GM21529 (cell line): Measurements from ENCODE around the gene CASQ2.

ENCODE experiments used
- ATAC-seq: cut with Tn5 transposase; IDR thresholded peaks from one replicate; pipeline ENCODE4 v1.9.1; 2021; ENCODE audit not compliant: unreplicated experiment

Gene CASQ2

DNA sequence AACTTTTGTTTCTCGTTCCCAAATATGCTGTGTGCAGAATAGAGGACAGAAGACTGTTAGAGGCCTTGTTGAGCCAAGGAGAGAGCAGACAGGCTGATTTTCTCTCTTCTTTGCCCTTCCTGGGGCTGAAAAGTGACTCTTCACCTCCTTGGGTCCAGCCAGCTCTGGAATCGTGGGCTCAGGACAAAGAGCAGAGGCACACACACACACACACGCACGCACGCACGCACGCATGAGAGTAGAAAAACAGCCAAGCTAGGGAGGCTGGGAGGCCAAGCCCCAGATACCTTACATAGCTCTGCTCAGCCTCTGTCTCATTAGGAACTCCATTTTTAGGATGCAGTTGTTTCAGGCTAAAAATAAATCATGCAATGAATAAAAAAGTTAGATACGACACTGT lies at the start of gene CASQ2:
Gene CASQ2 (minus strand): TSS at position 166 of the 400 bp plus-strand sequence. CDS start 173 bp downstream, outside the sequence.
- no peak for ATAC-seq

DNA sequence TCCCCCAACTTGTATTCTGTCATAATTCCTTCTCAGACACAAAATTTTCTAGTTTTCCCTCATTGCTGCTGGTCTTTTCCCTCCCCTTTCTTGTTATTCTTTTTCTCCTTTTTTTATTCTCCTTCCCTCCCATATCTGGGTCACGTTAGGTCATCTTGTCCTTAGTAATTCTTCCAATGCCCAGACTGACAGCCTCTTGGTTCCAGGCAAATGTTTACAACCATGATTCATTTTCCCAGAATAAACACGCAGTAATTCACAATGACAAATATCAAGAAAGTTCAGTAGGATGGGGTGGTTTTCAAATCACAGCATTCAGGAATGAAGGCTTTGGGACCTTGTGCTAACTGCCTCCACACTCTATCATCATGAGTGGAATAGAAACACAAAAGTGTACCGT lies 47.2 kb upstream of the CASQ2 start:
- ATAC-seq, result no peak

DNA sequence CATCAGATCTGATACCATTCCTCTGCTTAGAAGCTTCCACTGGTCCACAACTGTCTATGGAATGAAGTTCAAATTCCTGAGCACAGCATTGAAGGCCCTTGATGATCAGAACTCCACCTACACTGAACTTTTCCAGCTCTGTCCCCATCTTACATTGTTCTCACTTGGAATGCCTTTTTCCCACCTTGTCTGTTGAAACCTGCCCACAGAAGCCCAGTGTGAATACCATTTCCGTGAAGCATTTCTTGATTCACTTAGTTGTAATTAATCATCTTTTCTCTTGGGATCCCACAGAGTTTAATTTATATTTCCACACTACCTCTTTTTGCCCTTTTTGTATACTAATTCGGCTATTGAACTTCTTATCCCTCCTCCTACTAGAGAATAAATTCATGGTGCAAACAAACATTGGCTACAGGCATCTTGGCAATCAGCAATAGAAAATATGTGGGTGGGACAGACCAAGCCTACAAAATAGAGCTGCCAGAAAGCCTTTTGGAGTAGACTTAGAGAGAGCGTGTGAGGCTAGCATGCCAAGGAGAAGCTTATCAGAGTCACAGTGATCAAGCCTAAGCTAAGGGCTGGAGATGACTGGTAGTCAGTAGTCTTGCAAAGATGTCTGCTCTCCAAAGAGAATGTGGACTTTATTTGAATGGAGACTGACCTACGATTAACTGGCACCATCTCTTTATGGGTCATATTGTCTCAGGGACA lies 46.3 kb upstream of the CASQ2 start:
- ATAC-seq, result no peak

DNA sequence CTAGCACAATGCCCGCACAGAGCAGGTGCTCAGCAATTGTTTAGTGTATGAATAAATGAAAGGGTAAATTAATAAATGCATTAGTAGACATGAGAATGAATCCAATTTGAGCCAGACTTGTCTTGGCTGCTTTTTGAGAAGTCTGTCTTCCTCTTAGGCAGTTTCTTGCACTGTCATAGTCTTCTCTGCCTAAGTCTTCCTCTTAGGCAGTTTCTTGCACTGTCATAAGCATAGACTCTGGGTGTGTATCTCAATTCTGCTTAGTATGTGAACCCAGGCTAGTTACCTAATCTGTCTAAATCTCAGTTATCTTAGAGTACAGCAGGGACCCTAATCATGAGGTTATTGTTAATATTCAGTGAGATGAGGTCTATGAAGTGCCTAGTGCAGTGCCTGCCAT lies 45.2 kb upstream of the CASQ2 start:
- ATAC-seq, result no peak

DNA sequence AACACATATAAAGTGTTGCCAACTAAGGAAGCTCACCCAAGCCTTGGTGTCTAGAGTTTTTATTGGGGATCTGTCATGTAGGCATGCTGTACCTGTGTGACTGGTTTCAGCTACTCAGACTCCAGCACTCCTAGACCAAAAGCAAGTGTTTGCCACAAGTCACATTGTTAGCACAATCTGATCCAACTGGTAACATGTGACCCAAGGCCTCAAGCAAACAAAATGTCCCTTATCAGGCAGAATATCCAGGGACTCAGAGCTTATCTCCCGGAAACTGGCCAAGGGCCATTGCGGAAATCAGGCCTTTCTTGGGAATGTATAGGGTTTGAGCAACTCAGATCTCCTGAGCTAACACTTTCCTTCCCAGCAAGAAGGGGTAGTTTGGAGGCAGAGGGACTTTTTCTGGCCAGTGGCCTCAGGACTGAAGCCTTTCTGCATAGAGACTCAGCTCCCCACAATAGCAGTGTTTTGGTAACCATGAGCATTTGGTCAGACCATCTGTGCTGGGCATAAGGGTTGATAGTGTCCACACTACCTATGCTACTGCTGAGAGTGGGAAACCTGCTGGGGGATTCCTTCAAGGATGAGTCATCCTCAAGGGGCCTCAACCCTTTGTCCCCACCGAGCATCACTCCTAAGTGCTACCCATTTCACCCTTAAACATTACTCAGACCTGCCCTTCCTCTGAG lies 42.8 kb upstream of the CASQ2 start:
- no peak for ATAC-seq

DNA sequence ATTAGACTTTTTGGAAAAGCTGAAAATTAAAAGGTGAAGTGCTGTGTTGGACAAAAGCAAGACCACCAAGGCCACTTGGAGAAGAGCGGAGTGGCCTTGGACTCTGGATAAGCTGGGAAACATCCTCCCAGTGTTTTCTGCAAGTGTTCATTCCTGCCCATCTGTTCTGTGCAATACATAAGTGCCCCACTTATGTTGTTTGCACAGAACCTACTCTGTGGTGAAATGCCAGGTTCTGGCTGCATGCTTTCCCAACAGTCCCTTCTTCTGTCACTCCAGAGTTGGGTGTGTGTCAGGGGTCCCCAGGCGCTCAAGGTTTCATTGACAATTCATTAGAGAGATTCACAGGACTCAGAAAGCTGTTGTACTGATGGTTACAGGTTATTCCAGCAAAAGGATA lies 42.1 kb upstream of the CASQ2 start:
- no peak for ATAC-seq

DNA sequence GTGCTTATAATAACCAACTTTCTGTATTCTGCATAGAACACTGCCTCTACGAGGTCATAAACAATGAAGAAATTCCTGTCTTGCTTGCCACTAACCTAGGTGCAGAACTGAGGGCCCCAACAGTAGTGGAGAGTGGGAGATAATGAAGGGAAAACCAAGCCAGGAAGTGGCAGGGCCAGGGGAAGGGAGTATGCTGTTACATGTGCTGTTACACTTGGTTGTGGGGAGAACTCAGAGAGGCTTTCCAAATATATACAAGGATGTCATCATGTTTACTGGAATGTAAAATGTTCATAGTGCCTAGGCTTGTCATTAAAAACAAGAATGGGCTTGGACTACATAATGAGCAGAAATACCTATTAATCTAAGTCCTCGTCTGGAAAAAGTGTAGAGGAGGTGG lies 41.3 kb upstream of the CASQ2 start:
- no peak for ATAC-seq

DNA sequence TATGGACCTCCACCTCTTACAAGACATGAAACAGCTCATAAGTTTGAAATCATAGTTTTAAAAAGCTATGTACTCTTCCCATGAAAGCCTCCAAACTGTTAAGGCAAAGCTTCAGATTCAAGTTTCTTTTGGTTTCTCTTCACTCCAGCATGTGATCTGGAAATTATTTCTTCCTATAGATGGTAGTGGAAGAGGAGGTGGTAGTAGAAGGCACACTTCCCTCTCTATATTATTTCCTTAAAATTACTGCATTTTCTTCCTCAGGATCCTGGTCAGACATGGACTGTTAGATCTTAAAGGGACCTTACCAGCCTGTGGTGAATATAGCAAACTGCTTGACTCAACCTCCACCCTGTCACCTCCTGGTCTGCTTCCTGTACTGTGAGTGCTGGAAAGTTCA lies 40.6 kb upstream of the CASQ2 start:
- ATAC-seq, result no peak

DNA sequence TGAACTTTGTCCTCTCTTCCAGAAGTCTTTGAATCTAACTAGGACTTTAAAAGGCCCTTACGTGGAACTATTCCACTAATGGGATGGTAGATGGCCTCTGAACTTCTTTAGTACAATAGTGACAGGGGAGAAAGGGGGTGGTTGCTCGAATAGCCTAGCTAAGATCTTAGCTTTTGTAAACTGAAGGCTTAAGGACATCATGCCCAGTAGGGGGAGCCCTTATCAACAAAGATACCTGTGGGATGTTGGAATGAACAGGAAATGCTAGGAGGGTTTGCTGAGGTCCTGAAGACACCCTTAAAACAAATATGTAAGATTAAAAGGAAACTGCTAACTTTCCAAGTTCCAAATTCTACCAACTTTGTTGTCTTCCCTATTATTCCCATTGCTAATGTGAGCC lies 39.2 kb upstream of the CASQ2 start:
- no peak for ATAC-seq

DNA sequence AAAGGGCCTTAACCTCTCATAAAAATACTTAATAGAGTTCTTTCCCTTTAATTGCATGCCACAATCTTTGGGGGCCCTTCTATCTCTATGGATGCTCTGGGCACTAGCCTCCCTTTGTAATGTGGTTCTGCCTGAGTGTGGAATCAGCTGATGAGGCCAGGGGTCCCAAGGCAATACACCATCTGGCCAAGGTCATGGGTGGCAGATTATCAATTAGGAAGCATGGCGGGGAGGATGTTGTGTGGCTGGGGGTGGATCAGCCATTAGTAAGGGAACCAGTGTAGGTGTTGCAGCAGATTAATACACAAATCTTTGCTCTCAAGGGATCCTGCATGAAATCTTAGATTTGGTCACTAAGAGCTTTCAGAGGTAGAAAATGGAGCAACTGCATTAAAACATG lies 37.1 kb upstream of the CASQ2 start:
- no peak for ATAC-seq

DNA sequence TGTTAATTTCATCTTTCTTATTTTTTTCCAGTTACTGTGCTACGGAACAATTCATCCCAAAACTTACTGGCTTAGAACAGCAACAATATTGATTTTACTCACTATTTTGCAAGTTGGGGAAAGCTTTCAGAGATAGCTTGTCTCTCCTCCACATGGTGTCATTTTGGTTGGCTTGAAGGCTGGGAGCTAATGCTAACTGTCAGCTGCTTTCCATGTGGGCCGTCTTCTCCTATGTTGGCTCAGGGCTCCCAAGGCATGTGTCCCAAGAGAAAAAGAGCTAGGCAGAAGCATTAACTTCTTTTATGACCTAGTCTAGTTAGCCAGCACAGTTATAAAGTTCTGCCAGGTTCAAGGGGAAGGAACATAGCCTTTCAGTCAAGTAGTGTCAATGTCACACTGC lies 33.9 kb upstream of the CASQ2 start:
- no peak for ATAC-seq

DNA sequence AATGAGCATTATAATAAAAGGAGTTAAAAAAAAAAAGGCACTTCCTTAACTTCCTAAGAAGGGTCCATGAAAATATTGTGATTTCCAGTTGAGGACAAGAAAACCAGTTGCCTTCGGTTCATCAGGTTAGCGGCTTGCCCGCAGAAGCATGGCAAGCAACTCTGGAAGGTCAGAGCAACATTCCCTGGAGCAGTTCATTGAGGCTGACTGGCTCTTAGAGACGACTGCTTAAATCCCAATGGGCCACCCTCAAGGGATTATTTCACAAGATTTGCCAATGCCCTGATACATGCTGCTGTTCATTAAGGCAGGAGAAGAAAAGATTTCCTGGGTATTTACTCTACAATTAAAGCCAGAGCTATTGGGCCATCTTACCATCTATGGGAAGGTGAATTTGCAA lies 29.0 kb upstream of the CASQ2 start:
- ATAC-seq, result no peak

DNA sequence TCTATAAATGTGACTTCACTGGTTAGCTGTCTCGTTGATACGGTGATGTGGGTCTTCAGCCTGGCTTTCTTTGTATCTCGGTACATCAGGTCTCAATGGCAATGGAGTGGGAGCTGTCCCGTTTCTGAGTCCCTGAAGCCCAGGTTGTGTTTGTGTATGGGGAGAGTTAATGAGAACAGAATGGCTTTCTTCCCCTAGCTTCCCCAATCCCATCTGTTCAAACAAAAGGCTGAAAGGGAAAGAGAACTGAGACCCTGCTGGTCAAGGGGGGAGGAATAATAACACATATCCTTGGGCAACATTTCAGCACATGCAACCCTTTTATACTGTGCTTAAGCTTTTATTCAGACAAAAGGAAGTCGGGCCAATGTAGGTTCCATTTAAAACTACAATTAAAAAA lies 28.4 kb upstream of the CASQ2 start:
- ATAC-seq, result no peak

DNA sequence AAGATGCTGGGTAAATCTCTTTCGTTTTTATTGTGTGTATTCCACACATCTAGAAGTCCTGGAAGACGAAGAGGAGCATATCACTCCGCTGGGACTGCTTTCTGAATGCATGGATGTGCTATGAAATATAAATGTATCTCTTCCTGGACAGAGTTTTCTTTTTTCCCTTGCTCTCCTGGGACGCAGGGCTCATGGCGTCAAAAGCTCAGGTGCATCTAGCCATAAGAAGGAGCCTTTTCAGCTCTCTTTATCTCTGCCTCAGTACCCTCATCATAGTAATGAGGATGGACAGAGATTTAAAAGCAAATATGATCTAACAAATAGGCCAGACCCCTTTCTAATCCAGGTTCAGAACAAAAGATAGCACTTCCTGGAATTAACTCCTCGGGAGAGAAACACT lies 27.5 kb upstream of the CASQ2 start:
- no peak for ATAC-seq

DNA sequence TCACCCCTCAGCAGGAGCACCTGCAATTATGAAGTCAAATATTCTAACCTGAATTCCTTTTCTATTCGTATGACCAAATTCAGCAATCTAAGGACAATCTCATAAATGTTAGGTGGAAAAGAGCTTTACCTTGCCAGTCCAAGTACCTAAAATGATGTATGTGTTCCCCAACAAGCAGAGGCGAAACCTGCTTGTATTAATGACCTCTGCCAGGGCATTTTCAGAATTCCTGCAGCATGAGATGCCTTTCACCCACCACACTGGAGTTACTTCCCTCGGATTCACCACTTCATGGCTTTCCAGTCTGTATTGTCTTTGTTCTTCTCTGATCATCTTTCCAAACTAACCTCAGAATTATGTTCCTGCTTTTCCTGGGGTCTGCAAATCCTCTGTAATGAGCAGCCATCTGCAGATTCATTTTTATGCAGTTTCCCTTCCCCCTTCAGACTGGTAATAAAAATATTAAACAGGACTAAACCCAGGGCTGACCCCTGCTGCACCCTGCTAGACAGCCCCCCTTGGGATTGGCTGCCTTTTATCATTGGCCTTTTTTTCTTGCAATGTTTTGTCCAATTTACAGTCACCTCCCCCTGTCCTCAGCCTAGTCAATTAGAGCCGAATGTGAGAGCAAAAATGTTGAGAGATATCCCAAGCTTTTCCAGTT lies 26.6 kb upstream of the CASQ2 start:
- ATAC-seq, result no peak

DNA sequence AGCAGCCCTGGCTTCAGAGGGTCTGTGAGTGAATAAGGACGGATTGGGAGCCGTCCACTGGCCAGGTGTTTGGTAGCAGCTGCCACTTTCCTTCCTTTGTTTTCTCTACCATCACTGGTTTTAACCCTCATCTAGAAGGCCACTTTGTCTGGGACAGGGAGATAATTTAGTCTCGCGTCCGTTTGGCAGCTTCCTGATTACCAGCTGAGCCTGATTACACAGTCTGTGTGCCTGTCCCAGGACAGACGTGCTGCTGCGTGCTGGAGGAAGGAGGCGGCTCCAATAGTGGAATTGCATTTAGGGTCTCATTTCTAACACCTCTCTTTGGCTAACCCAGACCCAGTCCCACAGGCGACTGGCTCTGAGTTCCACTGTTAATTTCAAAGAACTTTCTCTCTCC lies 24.6 kb upstream of the CASQ2 start:
- ATAC-seq, result no peak

DNA sequence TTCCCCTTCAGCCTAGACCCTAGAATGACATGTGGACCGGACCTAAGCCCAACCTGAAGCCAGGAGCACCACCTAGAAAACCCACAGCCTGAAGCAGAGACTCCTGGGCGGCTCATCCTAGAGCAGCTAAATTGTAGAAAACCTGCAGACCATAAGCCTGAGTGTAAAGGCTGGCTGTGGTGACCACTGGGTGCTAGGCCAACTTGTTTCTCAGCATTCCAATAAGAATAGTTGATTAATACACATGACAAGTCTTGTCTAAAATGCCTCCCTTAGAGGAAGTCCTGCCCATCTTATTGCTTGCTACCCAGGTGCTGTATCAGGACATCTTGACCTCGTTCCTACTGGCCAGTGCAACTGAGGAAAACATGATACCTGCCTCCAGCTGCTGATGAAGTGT lies 23.3 kb upstream of the CASQ2 start:
- ATAC-seq, result no peak

DNA sequence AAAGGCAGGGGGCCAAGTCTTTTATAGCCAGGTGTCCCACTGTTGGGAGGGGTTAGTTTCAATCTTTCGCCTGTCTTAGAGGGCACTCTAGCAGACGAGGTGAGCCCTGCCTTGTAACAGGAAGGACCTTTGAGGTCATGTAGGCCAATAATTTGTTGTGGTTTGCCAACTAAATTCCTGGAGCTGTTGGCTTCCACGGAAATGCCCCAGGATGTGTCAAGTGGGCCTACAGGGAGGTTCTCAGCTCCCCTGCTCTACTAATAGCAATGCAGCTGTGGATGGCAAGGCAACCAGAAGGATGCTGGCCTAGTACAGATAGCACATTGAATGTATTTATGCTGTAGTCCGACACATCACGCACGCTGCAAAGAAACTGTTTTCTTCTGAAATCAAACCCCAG lies 22.3 kb upstream of the CASQ2 start:
- ATAC-seq, result no peak

DNA sequence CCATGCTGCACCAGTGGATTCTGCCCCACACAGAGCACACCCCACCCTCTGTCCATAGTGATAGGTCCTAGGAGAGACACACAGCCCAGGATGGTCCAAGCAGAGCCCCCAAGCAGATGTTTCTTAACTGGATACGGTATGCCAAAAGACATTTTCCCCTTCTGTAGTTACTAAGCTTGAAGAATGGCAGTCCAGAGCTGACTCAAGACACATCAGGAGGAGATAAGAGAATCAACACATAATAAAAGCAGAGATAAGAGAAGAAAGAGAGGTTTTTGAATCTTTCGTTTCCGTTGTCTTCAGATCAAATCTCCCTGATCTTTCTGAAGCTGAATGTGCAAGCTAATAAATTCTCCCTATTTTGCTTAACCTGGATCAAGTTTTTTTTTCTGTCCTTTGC lies 21.8 kb upstream of the CASQ2 start:
- ATAC-seq, result no peak

DNA sequence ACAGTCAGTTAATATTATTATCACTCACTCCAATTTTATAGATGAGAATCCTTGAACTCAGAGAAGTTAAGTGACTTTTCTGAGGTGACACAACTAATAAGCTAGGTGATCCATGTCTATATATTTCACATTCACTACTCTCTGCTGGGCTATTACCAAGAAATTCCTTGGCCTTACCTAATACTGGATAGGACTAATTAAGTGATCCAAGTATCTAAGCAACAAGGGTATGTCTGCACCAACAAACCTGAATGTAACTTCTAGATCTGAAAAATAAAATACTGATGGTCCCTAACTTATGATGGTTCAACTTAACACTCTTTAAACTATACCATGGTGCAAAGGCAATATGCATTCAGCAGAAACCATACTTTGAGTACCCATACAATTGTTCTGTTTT lies 14.8 kb upstream of the CASQ2 start:
- ATAC-seq, result no peak

DNA sequence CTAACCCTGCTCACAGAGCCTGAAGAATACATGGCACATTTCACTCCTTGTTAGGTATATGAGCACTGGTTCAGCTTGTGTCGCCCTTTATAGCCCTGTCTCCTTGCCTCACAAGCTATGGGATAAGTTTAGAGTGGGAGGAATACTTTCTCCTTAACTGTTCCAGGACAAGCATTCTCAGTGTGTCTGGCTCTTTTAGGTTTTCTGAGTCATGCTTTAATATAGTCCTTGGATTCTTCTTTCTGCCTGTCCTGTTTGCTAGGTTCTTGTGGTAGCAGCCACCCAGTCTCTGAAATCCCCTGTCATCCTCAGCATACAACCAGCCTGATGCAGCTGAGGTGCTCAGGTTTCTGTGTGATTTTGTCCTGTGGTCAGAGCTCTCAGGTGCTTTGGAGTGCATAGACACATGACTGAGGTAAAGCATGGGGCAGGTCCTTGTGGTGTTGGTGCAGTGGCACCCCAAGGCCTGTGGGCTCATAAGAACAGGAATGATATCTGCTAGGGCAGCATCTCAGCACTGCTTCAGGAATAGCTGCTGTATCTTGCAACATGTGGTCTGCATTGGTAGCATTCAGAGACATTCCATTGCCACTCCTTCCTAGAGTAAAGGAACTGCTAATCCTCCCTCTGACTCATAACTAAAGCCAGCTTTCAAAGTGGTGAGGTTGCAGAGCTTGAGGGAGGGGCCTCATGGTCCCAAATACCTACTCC lies 14.2 kb upstream of the CASQ2 start:
- no peak for ATAC-seq

DNA sequence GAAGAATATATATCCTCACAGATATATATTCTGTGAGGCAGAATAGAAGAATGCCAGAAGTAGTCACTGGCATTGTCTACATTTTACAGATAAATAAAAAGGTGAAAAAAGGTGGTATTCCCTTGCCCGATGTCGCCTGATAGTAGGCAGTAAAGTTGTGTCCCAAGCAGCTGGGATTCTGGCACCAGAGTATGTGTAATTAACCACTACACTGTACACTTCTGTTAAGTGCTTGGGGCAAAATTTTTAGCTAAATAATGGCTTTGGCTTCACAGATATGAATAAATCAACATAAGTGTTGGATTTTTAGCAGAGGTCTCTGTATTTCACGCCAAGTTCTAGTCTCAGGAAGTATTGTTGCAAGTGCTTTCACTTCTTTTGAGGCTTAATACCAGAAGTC lies 13.3 kb upstream of the CASQ2 start:
- ATAC-seq, result no peak
